MCF 10A (cell line): ENCODE data around the gene CES3. TPM values are rescaled to one million over a fixed set of nuclear protein-coding genes. Genes with fewer than 3 reads are reported as not detected.

Experiments used
- BruUV-seq: library from RNA; stranded (reverse); fragments of 400-500 nt; replicated peaks from 2 replicates; lab custom pipeline; 2021; lab: Mats Ljungman, UMichigan
- CTCF ChIA-PET: fragments of 300-600 bp; sonication (Branson Sonifier 250); formaldehyde crosslinking; extraction: SDS; loops from one replicate; lab custom pipeline; 2021; ENCODE audit warnings: antibody characterized with exemption, inconsistent platforms; lab: Yijun Ruan, JAX
- POLR2A ChIA-PET: fragments of 300-600, 350-650 bp; sonication (Branson Sonifier 250); formaldehyde crosslinking; extraction: SDS; loops from one replicate; lab custom pipeline; 2020; ENCODE audit warnings: antibody characterized with exemption, inconsistent platforms; lab: Yijun Ruan, JAX
- DNase-seq: peaks from one replicate; pipeline ENCODE4 v3.0.0-alpha.2; 2018; ENCODE audit not compliant: unreplicated experiment
- H3K27ac Mint-ChIP-seq: one replicate; pipeline ENCODE4 v1.8.0; 2022; ENCODE audit warnings: mild to moderate bottlenecking, low read depth, mixed read lengths; ENCODE audit not compliant: unreplicated experiment
- H3K27me3 Mint-ChIP-seq: one replicate; pipeline ENCODE4 v1.8.0; 2022; ENCODE audit warnings: mixed read lengths; ENCODE audit not compliant: insufficient read depth, unreplicated experiment
- H3K36me3 Mint-ChIP-seq: one replicate; pipeline ENCODE4 v1.8.0; 2022; ENCODE audit warnings: mild to moderate bottlenecking, moderate library complexity, mixed read lengths; ENCODE audit not compliant: insufficient read depth, unreplicated experiment
- H3K4me1 Mint-ChIP-seq: one replicate; pipeline ENCODE4 v1.8.0; 2022; ENCODE audit warnings: mixed read lengths; ENCODE audit not compliant: insufficient read depth, unreplicated experiment
- H3K4me3 Mint-ChIP-seq: one replicate; pipeline ENCODE4 v1.8.0; 2022; ENCODE audit warnings: mild to moderate bottlenecking, moderate library complexity, mixed read lengths; ENCODE audit not compliant: unreplicated experiment
- H3K9me3 Mint-ChIP-seq: one replicate; pipeline ENCODE4 v1.8.0; 2022; ENCODE audit warnings: mixed read lengths; ENCODE audit not compliant: unreplicated experiment
- intact Hi-C: fragments of 100-400 bp; cut with micrococcal nuclease; formaldehyde crosslinking; loops from 2 replicates; pipeline ENCODE4 v1.14.1; 2022
- total RNA-seq: library from RNA; stranded (reverse); gene quantifications from 2 replicates; pipeline ENCODE4 v1.2.3, GENCODE V29; 2022
- TF ChIP-seq, protein P1 (sequence below): fragments of 200-600 bp; IDR thresholded peaks from one replicate; pipeline ENCODE4 v1.8.0; 2022; ENCODE audit warnings: antibody characterized with exemption, mild to moderate bottlenecking; ENCODE audit not compliant: unreplicated experiment

The CES3 gene
- total RNA-seq, 1 experiment from 2014 or later: 0.65 TPM

DNA sequence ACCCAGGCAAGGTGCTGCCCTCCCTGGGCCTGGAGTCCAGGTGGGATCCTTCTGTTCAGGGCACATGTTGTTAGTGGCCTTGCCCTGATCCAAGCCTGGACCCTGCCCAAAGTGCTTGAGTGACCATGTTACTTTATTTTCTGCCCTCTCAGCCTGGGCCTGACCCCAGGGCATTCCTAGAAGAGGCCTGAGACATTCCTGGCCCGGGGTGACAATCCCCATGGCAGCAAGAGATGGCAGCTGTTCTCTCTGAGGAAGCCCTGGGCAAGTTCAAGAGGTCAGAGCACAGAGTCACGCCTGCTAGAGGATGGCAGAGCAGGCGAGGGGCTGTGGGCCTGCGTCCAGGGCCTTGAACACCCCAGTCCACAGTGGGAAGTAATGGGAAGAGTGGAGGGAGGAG, 47.4 kb upstream of the CES3 start:
- intact Hi-C loops: no loop called here
- no peak overlapping the region for H3K4me3 Mint-ChIP-seq
- TF ChIP-seq, protein P1, sequence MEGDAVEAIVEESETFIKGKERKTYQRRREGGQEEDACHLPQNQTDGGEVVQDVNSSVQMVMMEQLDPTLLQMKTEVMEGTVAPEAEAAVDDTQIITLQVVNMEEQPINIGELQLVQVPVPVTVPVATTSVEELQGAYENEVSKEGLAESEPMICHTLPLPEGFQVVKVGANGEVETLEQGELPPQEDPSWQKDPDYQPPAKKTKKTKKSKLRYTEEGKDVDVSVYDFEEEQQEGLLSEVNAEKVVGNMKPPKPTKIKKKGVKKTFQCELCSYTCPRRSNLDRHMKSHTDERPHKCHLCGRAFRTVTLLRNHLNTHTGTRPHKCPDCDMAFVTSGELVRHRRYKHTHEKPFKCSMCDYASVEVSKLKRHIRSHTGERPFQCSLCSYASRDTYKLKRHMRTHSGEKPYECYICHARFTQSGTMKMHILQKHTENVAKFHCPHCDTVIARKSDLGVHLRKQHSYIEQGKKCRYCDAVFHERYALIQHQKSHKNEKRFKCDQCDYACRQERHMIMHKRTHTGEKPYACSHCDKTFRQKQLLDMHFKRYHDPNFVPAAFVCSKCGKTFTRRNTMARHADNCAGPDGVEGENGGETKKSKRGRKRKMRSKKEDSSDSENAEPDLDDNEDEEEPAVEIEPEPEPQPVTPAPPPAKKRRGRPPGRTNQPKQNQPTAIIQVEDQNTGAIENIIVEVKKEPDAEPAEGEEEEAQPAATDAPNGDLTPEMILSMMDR: no peak
- no peak for DNase-seq
- no peak overlapping the region for H3K27ac Mint-ChIP-seq
- peaks cover 14% of the 10 kb centered on the region for H3K4me1 Mint-ChIP-seq
- no peaks in the 10 kb centered on the region for H3K9me3 Mint-ChIP-seq
- no peaks in the 10 kb centered on the region for H3K36me3 Mint-ChIP-seq
- ChIA-PET CTCF (interaction anchor here (1.2 kb wide), 1 partner anchor 19 kb away, joined by 3 read pairs; no protein-coding TSS in a partner anchor), POLR2A (interaction anchor here (2.3 kb wide), 1 partner anchor 14 kb away, joined by 7 read pairs; no protein-coding TSS in a partner anchor)
- no peaks in the 10 kb centered on the region for H3K27me3 Mint-ChIP-seq
- BruUV-seq: no TSS peak

DNA sequence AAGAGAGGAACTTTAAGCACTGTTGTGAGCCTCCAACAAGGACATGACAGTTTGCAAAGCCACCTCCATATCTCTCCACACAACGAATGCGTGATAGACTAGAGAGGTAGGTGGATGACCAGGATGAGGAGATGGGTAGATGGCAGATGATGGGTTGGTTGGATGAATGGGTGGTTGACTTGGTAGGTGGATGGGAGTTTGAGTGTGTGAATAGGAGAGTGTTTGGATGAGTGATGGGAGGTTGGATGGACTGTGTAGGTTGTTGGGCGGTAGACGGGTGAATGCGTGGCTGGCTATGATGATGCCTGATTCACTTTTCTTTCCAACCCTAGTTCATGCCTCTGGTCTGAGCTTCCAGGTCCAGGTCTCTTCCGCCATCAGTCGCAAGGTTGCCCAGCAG, 46.5 kb upstream of the CES3 start:
- peaks cover 20% of the 10 kb centered on the region for H3K4me1 Mint-ChIP-seq
- H3K9me3 Mint-ChIP-seq: no peaks in the 10 kb centered on the region
- H3K27me3 Mint-ChIP-seq: no peaks in the 10 kb centered on the region
- H3K4me3 Mint-ChIP-seq: no peak overlapping the region
- intact Hi-C loops: no loop called here
- BruUV-seq: no TSS peak
- H3K27ac Mint-ChIP-seq: no peak overlapping the region
- CTCF ChIA-PET: interaction anchor here (1.0 kb wide), 1 partner anchor 20 kb away, joined by 4 read pairs; no protein-coding TSS in a partner anchor
- POLR2A ChIA-PET: interaction anchor here (2.3 kb wide), 1 partner anchor 13 kb away, joined by 7 read pairs; no protein-coding TSS in a partner anchor
- TF ChIP-seq, protein P1: no peak
- H3K36me3 Mint-ChIP-seq: no peaks in the 10 kb centered on the region
- DNase-seq: no peak

GRCh38 chr16:66915041-66915440, 46.0 kb upstream of the CES3 start:
- intact Hi-C loops: no loop called here
- no peaks in the 10 kb centered on the region for H3K27me3 Mint-ChIP-seq
- H3K4me3 Mint-ChIP-seq: no peak overlapping the region
- no peak overlapping the region for H3K27ac Mint-ChIP-seq
- TF ChIP-seq, protein P1: no peak
- H3K9me3 Mint-ChIP-seq: no peaks in the 10 kb centered on the region
- CTCF ChIA-PET: interaction anchor here (1.0 kb wide), 1 partner anchor 20 kb away, joined by 4 read pairs; no protein-coding TSS in a partner anchor
- no TSS peak for BruUV-seq
- POLR2A ChIA-PET: interaction anchor here (2.3 kb wide), 1 partner anchor 13 kb away, joined by 7 read pairs; no protein-coding TSS in a partner anchor
- H3K36me3 Mint-ChIP-seq: no peaks in the 10 kb centered on the region
- H3K4me1 Mint-ChIP-seq: peaks cover 20% of the 10 kb centered on the region
- no peak for DNase-seq

DNA sequence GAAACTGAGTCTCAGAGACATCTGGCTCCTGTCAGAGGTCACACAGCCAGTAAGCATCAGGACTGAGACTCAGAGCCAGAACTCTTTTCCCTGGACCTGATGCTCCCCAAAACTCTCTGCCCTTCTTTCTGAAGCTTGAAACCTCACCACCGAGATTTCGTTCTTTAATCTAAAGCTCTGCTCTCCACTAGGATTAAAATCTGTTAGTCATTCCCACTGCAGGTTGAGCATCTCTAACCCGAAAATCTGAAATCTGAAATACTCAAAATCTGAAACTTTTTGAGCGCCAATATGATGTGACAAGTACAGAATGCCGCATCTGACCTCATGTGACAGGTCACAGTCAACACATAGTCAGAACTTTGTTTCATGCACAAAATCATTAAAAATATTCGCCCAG, 44.5 kb upstream of the CES3 start:
- Mint-ChIP-seq H3K36me3 (no peaks in the 10 kb centered on the region), H3K4me1 (peaks cover 12% of the 10 kb centered on the region), H3K4me3 (no peak overlapping the region), H3K27ac (no peak overlapping the region), H3K9me3 (no peaks in the 10 kb centered on the region), H3K27me3 (no peaks in the 10 kb centered on the region)
- BruUV-seq: no TSS peak
- ChIA-PET CTCF (interaction anchor here (1.9 kb wide), 1 partner anchor 21 kb away, joined by 7 read pairs; no protein-coding TSS in a partner anchor), POLR2A (no interaction called here)
- DNase-seq: no peak
- intact Hi-C loops: no loop called here
- TF ChIP-seq, protein P1: no peak
